LoVo (cell line): ENCODE data around the gene HES4.

ENCODE experiments used
- DNase-seq: peaks from one replicate; pipeline ENCODE4 v3.0.0-alpha.2; 2016; ENCODE audit warnings: low spot score

Gene HES4

DNA sequence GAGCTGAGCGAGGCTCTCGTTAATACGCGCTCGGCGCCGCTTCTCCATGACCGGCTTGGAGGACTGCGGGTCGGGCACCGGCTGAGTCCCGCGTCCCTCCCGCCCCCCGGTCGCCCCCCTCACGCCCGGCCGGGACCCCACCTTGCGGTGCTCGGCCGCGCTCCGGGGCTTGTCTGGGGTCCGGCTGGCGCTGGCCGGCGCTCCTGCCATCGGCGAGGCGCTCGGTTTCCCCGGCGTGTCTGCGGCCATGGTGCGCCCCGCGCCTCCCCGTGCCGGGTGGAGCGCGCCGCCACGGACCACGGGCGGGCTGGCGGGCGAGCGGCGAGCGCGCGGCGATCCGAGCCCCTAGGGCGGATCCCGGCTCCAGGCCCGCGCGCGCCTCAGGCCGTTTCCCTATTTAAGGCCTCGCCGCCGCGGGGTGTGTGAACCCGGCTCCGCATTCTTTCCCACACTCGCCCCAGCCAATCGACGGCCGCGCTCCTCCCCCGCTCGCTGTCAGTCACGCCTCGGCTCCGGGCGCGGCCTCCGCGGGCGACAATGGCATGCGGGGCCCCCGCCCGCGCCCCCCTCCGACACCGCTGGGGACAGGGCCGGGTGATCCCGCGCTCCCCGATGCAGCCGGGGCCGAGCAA, at the start of gene HES4:
Gene HES4 (minus strand): TSS at position 373 of the 632 bp plus-strand sequence. CDS start 124 bp downstream, at position 249.
- DNase-seq = peak; percentile 94

- no peak for DNase-seq
These were observed 48.9 kb upstream of the HES4 start for GRCh38 chr1:1048765-1049164.

DNA sequence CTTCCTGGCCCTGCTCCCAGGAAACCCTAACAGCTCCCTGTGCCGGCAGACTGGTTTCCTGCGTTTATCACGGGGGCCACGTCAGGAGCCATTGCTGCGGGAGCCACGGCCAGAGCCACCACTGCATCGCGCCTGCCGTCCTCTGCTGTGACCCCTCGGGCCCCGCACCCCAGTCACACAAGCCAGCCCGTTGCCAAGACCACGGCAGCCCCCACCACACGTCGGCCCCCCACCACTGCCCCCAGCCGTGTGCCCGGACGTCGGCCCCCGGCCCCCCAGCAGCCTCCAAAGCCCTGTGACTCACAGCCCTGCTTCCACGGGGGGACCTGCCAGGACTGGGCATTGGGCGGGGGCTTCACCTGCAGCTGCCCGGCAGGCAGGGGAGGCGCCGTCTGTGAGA, 48.1 kb upstream of the HES4 start:
- no peak for DNase-seq

DNA sequence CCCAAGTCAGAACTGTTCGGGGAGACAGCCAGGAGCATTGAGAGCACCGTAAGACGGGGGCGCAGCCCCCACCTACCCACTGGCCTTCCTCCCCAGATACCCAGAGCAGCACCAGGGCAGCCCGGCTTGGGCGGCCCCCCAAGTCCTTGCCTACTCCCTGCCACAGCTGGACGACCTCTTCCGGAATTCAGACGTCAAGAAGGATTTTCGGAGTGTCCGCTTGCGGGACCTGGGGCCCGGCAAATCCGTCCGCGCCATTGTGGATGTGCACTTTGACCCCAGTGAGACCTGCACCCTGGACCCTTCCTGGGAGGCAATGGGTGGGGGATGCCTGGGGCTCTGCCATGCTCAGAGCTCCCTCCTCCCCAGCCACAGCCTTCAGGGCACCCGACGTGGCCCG, 47.5 kb upstream of the HES4 start:
- no peak for DNase-seq

DNA sequence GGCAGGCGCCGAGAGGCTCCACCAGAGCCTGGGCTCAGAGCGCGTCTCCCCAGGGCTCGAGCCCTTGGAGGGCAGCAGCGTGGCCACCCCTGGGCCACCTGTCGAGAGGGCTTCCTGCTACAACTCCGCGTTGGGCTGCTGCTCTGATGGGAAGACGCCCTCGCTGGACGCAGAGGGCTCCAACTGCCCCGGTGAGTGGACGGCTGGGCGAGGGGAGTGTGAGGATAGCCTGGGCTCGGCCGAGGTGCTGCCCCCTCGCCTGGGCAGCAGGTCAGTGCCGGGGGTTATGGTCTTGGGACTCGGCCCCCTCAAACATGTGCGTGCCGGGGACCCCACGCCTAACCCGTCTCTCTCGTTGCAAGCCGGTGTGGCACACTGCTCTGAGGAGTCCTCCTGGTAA, 46.9 kb upstream of the HES4 start:
- no peak for DNase-seq

GRCh38 chr1:1046243-1046642, 46.3 kb upstream of the HES4 start:
- DNase-seq = no peak

DNA sequence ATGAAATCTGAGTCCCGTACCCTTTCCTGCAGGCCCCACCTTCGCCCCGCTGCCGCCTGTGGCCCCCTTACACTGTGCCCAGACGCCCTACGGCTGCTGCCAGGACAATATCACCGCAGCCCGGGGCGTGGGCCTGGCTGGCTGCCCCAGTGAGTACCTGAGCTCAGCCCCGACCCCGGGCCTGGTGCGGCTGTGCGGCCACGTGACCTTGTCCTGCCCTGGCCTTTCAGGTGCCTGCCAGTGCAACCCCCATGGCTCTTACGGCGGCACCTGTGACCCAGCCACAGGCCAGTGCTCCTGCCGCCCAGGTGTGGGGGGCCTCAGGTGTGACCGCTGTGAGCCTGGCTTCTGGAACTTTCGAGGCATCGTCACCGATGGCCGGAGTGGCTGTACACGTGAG, 45.2 kb upstream of the HES4 start:
- no peak for DNase-seq

DNA sequence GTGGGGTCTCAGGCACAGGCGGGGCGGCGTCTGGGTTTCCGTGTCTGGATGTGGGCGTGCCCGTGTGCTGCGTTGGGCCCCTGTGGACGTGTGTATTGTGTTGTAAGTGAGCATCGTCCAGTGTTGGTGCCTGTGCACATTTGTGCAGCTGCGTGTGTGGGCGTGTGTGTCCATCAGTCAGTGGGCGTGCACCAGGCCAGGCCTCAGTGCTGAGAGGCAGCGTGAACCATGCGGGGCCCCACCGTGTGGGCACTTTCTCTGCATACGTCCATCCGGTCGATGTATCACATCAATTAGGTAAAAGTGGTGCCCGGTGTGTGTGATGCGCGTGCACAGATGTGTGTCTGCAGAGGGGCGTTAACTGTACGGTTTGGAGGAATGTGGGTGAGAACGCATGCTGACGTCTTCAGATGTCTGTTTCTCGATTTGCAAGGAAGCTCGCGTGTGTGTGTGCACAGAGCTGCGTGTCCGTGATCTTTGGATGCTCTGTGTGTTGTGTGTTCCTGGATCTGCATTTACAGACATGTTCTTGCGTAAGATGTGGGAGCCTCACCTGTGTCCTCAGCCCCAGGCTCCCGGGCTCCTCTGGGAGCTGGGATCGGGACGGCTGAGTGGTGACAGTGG, 44.7 kb upstream of the HES4 start:
- DNase-seq = no peak

- no peak for DNase-seq
These were observed 44.0 kb upstream of the HES4 start for GRCh38 chr1:1043921-1044320.

GRCh38 chr1:1043411-1043810, 43.5 kb upstream of the HES4 start:
- DNase-seq = no peak

GRCh38 chr1:1042835-1043234, 42.9 kb upstream of the HES4 start:
- DNase-seq = no peak

DNA sequence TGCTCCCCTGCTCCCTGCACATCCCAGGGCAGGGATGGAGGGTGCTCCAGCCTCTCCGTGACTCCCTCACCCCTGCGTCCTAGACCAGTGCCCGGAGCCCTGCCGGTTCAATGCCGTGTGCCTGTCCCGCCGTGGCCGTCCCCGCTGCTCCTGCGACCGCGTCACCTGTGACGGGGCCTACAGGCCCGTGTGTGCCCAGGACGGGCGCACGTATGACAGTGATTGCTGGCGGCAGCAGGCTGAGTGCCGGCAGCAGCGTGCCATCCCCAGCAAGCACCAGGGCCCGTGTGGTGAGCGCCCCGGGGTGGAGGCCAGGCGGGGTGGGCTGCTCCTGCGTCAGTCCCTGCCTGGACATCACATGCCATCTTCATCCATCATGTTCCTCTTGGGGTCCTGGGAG, 42.0 kb upstream of the HES4 start:
- no peak for DNase-seq

DNA sequence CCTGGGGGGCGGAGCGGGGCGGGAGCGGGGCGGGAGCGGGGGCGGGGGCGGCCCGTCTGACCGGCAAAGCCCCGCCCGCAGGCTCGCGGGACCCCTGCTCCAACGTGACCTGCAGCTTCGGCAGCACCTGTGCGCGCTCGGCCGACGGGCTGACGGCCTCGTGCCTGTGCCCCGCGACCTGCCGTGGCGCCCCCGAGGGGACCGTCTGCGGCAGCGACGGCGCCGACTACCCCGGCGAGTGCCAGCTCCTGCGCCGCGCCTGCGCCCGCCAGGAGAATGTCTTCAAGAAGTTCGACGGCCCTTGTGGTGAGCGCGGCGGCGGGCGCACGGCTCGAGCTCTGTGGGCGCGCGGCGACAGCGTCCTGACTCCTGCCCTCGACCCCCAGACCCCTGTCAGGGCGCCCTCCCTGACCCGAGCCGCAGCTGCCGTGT, 41.2 kb upstream of the HES4 start:
- no peak for DNase-seq

GRCh38 chr1:1040004-1040991, 40.4 kb upstream of the HES4 start:
- DNase-seq = no peak

- no peak for DNase-seq
These were observed 39.4 kb upstream of the HES4 start for GRCh38 chr1:1039145-1039910.

GRCh38 chr1:1038694-1039093, 38.8 kb upstream of the HES4 start:
- no peak for DNase-seq

- DNase-seq = no peak
These were observed 37.8 kb upstream of the HES4 start for GRCh38 chr1:1037366-1038327.

- DNase-seq = no peak
These were observed 35.5 kb upstream of the HES4 start for GRCh38 chr1:1035291-1035943.

DNA sequence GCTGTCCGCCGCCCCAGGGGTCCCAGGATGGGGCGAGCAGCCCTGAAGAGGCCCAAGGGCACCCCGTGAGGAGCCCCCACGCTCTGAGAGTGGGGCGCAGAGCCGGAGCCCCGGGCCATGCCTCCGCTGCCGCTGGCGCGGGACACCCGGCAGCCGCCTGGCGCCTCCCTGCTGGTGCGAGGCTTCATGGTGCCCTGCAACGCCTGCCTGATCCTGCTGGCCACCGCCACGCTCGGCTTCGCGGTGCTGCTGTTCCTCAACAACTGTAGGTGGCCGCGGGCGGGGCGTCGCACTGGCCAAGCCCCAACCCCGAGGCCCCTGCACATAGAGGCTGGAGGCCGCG, 34.5 kb upstream of the HES4 start:
- no peak for DNase-seq

DNA sequence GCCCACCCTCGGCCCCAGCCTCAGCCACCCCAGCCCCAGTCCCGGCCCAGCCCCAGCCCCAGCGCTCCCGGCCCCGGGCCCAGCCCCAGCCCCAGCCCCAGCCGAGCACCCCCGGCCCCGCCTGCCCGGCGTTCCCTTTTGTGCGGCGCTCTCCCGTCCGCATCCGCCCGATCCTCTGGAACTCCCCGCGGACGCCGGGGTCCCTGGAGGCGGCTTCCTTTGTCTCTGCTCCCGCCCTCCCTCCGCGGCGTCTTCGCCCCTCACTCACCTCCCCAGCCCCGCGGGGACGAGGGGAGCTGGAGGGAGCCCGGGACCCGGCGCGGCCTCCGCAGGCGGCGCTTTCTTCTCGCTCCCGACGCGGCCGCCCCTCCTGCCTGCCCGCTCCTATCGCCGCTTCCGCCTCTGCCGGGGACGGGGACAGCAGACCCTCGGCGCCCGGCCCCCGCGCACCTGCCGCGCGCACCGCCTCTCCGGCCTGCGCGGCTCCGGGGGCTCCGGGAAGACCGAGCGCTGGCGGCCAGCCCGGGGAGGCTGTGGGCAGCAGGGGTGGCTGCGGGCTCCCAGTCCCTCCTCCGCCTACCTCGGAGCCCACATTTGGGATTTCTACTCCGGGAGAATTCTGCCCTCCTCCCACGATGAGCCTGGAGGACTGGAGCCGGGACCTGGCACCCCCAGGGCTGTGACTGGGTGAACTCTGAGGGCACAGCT, 34.0 kb upstream of the HES4 start:
- no peak for DNase-seq
